GM12865 (cell line): ENCODE measurements around the gene TUBB2B.

Experiments
- DNase-seq: peaks from one replicate; pipeline ENCODE4 v3.0.0; 2010; ENCODE audit warnings: low read depth
- H3K4me3 ChIP-seq: 2 replicates; pipeline ENCODE4 v1.5.1; 2011; ENCODE audit warnings: mild to moderate bottlenecking, low read depth, low read length, control low read depth
- CTCF ChIP-seq: IDR thresholded peaks from 2 replicates; pipeline ENCODE4 v1.5.1; 2011; ENCODE audit warnings: low read length, control low read depth, low read depth, inconsistent platforms; ENCODE audit not compliant: insufficient read depth; ENCODE audit errors: missing control alignments

TUBB2B gene

GRCh38 chr6:3228771-3229565 lies 1.5 kb upstream of the TUBB2B start:
- peak overlapping the region; percentile 16 for H3K4me3 ChIP-seq
- no peak for TF ChIP-seq CTCF
- no peak for DNase-seq

GRCh38 chr6:3228046-3228671 lies 706 bp upstream of the TUBB2B start:
- DNase-seq, result no peak
- TF ChIP-seq CTCF, result no peak
- peak overlapping the region; percentile 48 for H3K4me3 ChIP-seq

GRCh38 chr6:3226481-3227362 lies 731 bp downstream of the TUBB2B start:
- TF ChIP-seq CTCF, result no peak
- DNase-seq, result peak; percentile 54
- peak overlapping the region; percentile 48 for H3K4me3 ChIP-seq

- no peak for TF ChIP-seq CTCF
- DNase-seq, result no peak
- H3K4me3 ChIP-seq, result no peak overlapping the region; the same call in 1 of the 2 replicates
Observed at GRCh38 chr6:3226042-3226441, 1.4 kb downstream of the TUBB2B start.

GRCh38 chr6:3222506-3223038 lies 4.9 kb downstream of the TUBB2B start:
- DNase-seq, result no peak

More at GRCh38 chr6:3222506-3223038, 4.9 kb downstream of the TUBB2B start:
- H3K4me3 ChIP-seq, result no peak overlapping the region
- no peak for TF ChIP-seq CTCF
